Upper lobe of left lung (tissue), 6 donors: Measurements from ENCODE around the gene LAMB4. TPM values are rescaled to one million over a fixed set of nuclear protein-coding genes. Genes with fewer than 3 reads are reported as not detected.
A peak's percentile ranks its signal among the peaks of the same experiment; 100 is the strongest.

Source experiments
- ATAC-seq, 2 donors: fragments of 200-7000 bp; cut with Tn5 transposase; one replicate each; pipeline ENCODE4 v1.9.1; 2022; ENCODE audit warnings: mild to moderate bottlenecking in 2 of 2, moderate library complexity in 2 of 2; ENCODE audit not compliant: low FRiP score in 2 of 2
- DNase-seq, 2 donors: peaks; one replicate each; pipeline ENCODE4 v3.0.0-alpha.2; 2019 to 2020
- H3K27ac ChIP-seq, 4 donors: fragments of 200-600 bp; sonication (generic); one replicate each; pipeline ENCODE4 v1.5.1; 2016 to 2019
- H3K27me3 ChIP-seq, 4 donors: fragments of 200-600 bp; sonication (generic); one replicate each; pipeline ENCODE4 v1.5.1; 2017 to 2019
- H3K36me3 ChIP-seq, 4 donors: fragments of 200-600 bp; sonication (generic); one replicate each; pipeline ENCODE4 v1.5.1; 2016 to 2019
- H3K4me1 ChIP-seq, 4 donors: fragments of 200-600 bp; sonication (generic); one replicate each; pipeline ENCODE4 v1.5.1; 2018 to 2019
- H3K4me3 ChIP-seq, 4 donors: fragments of 200-600 bp; sonication (generic); one replicate each; pipeline ENCODE4 v1.5.1; 2017 to 2019; ENCODE audit warnings: mild to moderate bottlenecking in 2 of 4, moderate library complexity in 1 of 4
- H3K9me3 ChIP-seq, 4 donors: fragments of 200-600 bp; sonication (generic); one replicate each; pipeline ENCODE4 v1.5.1; 2018 to 2019
- CTCF ChIP-seq, 6 experiments: fragments of 450-650 bp in 4 of 6; fragments of 200-600 bp in 2 of 6; sonication (generic) in 2 of 6; IDR thresholded peaks; one replicate each; pipeline ENCODE4 v1.5.1; 2016 to 2019; ENCODE audit warnings: antibody characterized with exemption in 6 of 6
- EP300 ChIP-seq, 4 donors: sonication (generic); formaldehyde crosslinking; IDR thresholded peaks; one replicate each; pipeline ENCODE4 v1.5.1; 2017; ENCODE audit warnings: antibody characterized with exemption in 4 of 4, control low read depth in 2 of 4
- POLR2A ChIP-seq, 4 donors: fragments of 450-650 bp; IDR thresholded peaks; one replicate each; pipeline ENCODE4 v1.5.1; 2016 to 2017; ENCODE audit warnings: antibody characterized with exemption in 4 of 4, mild to moderate bottlenecking in 2 of 4
- POLR2AphosphoS5 ChIP-seq, 2 donors: sonication (generic); formaldehyde crosslinking; IDR thresholded peaks; one replicate each; pipeline ENCODE4 v1.5.1; 2017; ENCODE audit warnings: antibody characterized with exemption in 2 of 2
- WGBS, 2 donors: methylation state at CpG; one replicate each; pipeline ENCODE4 v1.1.5; 2017 to 2018; 5-methylcytosine and 5-hydroxymethylcytosine counted together
- total RNA-seq, 6 donors: library from RNA; depleted of rRNA in 4 of 6; stranded (reverse); fragments of >200 nt in 4 of 6; gene quantifications; one replicate each; pipeline versions ENCODE4 v1.1.0 to v1.2.1, GENCODE V29; 2016 to 2021
- donor health status: DM: no; HTN: no; CAD: no; lungs with moderate emphysema.
- donor health status: DM: no; HTN: yes; CAD: no; lungs with severe emphysema.

Gene LAMB4
- total RNA-seq, 6 donors from 2014 or later = 0.10 to 18.9 (median 0.47) TPM; not detected in 2

GRCh38 chr7:108149908-108150307, 19.7 kb upstream of the LAMB4 start:
- H3K36me3 ChIP-seq = no peaks in the 10 kb centered on the region
- H3K9me3 ChIP-seq = no peaks in the 10 kb centered on the region
- H3K4me3 ChIP-seq = no peak overlapping the region
- H3K27me3 ChIP-seq = no peaks in the 10 kb centered on the region
- peaks cover 4 to 10% (median 7%) of the 10 kb centered on the region in 4 donors for H3K4me1 ChIP-seq
- WGBS, 2 donors = 39 to 47% methylated on average over 6 of the region's 6 CpGs
- no peak overlapping the region for H3K27ac ChIP-seq
- TF ChIP-seq CTCF (IDR thresholded peaks at IDR 0.05) (no peak), POLR2AphosphoS5 (IDR thresholded peaks at IDR 0.05) (no peak), EP300 (IDR thresholded peaks at IDR 0.05) (no peak), POLR2A (IDR thresholded peaks at IDR 0.05) (no peak)
- ATAC-seq (no peak), DNase-seq (no peak)

GRCh38 chr7:108149119-108149518, 19.0 kb upstream of the LAMB4 start:
- peaks cover 4 to 10% (median 7%) of the 10 kb centered on the region in 4 donors for H3K4me1 ChIP-seq
- no peak overlapping the region for H3K4me3 ChIP-seq
- H3K27me3 ChIP-seq = no peaks in the 10 kb centered on the region
- no peak overlapping the region for H3K27ac ChIP-seq
- ATAC-seq = no peak
- no peaks in the 10 kb centered on the region for H3K36me3 ChIP-seq
- DNase-seq = no peak
- no peak for TF ChIP-seq CTCF (IDR thresholded peaks at IDR 0.05)
- no peak for TF ChIP-seq EP300 (IDR thresholded peaks at IDR 0.05)
- TF ChIP-seq POLR2A (IDR thresholded peaks at IDR 0.05) = no peak
- no peak for TF ChIP-seq POLR2AphosphoS5 (IDR thresholded peaks at IDR 0.05)
- 70 to 77% methylated on average over 5 of the region's 5 CpGs for WGBS, 2 donors
- no peaks in the 10 kb centered on the region for H3K9me3 ChIP-seq

GRCh38 chr7:108147031-108147563, 16.9 kb upstream of the LAMB4 start:
- no peaks in the 10 kb centered on the region for H3K27me3 ChIP-seq
- DNase-seq (peak in 1 of 2 donors; percentile 1), ATAC-seq (no peak)
- H3K36me3 ChIP-seq = no peaks in the 10 kb centered on the region
- WGBS, 2 donors = 78% methylated on average over 6 of the region's 6 CpGs
- no peak overlapping the region for H3K27ac ChIP-seq
- no peak for TF ChIP-seq POLR2AphosphoS5 (IDR thresholded peaks at IDR 0.05)
- no peak for TF ChIP-seq CTCF (IDR thresholded peaks at IDR 0.05)
- no peak for TF ChIP-seq EP300 (IDR thresholded peaks at IDR 0.05)
- no peak for TF ChIP-seq POLR2A (IDR thresholded peaks at IDR 0.05)
- no peak overlapping the region for H3K4me3 ChIP-seq
- H3K4me1 ChIP-seq = peaks cover 4 to 10% (median 7%) of the 10 kb centered on the region in 4 donors
- no peaks in the 10 kb centered on the region for H3K9me3 ChIP-seq

- ATAC-seq (peak; percentile 85 to 91), DNase-seq (peak in 1 of 2 donors; percentile 40)
- Histone ChIP-seq H3K4me1 (peaks cover 4 to 10% (median 7%) of the 10 kb centered on the region in 4 donors), H3K27ac (no peak overlapping the region), H3K4me3 (no peak overlapping the region), H3K9me3 (no peaks in the 10 kb centered on the region), H3K36me3 (no peaks in the 10 kb centered on the region), H3K27me3 (no peaks in the 10 kb centered on the region)
- WGBS, 2 donors = 13 to 15% methylated on average over 12 of the region's 12 CpGs
- TF ChIP-seq CTCF (IDR thresholded peaks at IDR 0.05) = peak; percentile 60 to 81 (median 73)
- no peak for TF ChIP-seq EP300 (IDR thresholded peaks at IDR 0.05)
Observed at GRCh38 chr7:108146070-108146842, 16.1 kb upstream of the LAMB4 start.
